ENCODE data around the gene TRH. TPM values are rescaled to one million over a fixed set of nuclear protein-coding genes. Genes with fewer than 3 reads are reported as not detected.

The TRH gene
- total and polyA plus RNA-seq, 2 experiments from 2014 or later: 0.27 TPM; not detected in 1

- no peaks in the 10 kb centered on the region for H3K36me3 ChIP-seq (replicated peaks; ENCODE audit: insufficient read depth, low read depth)
- no peaks in the 10 kb centered on the region for H3K9me3 ChIP-seq (ENCODE audit: low read depth)
- H3K4me2 ChIP-seq: no peak overlapping the region
- no peaks in the 10 kb centered on the region for H3K79me2 ChIP-seq
- WGBS (ENCODE audit: low lambda C conversion rate, missing lambda C conversion rate): 65% methylated on average over 5 of the region's 5 CpGs
- H3K27me3 ChIP-seq: no peaks in the 10 kb centered on the region
- no peak overlapping the region for H3K4me3 ChIP-seq
- H3K27ac ChIP-seq: no peak overlapping the region
- TF ChIP-seq EZH2 (IDR thresholded peaks at IDR 0.05; ENCODE audit: borderline replicate concordance) (no peak), EZH2phosphoT487 (IDR thresholded peaks at IDR 0.05; ENCODE audit: low read depth, severe bottlenecking, unreplicated experiment) (no peak)
- TF ChIP-seq, protein P1, sequence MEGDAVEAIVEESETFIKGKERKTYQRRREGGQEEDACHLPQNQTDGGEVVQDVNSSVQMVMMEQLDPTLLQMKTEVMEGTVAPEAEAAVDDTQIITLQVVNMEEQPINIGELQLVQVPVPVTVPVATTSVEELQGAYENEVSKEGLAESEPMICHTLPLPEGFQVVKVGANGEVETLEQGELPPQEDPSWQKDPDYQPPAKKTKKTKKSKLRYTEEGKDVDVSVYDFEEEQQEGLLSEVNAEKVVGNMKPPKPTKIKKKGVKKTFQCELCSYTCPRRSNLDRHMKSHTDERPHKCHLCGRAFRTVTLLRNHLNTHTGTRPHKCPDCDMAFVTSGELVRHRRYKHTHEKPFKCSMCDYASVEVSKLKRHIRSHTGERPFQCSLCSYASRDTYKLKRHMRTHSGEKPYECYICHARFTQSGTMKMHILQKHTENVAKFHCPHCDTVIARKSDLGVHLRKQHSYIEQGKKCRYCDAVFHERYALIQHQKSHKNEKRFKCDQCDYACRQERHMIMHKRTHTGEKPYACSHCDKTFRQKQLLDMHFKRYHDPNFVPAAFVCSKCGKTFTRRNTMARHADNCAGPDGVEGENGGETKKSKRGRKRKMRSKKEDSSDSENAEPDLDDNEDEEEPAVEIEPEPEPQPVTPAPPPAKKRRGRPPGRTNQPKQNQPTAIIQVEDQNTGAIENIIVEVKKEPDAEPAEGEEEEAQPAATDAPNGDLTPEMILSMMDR (IDR thresholded peaks at IDR 0.05; ENCODE audit: poor library complexity): no peak
- no peak for DNase-seq (ENCODE audit: low spot score)
- no peaks in the 10 kb centered on the region for H4K20me1 ChIP-seq (ENCODE audit: insufficient read depth, poor library complexity, severe bottlenecking)
- H3K9me2 ChIP-seq (replicated peaks; ENCODE audit: insufficient read depth): no peaks in the 10 kb centered on the region
- H3K4me1 ChIP-seq (ENCODE audit: insufficient read depth): no peaks in the 10 kb centered on the region
- H2AFZ ChIP-seq: no peak overlapping the region
These were observed 20.9 kb upstream of the TRH start for GRCh38 chr3:129953621-129954020.

DNA sequence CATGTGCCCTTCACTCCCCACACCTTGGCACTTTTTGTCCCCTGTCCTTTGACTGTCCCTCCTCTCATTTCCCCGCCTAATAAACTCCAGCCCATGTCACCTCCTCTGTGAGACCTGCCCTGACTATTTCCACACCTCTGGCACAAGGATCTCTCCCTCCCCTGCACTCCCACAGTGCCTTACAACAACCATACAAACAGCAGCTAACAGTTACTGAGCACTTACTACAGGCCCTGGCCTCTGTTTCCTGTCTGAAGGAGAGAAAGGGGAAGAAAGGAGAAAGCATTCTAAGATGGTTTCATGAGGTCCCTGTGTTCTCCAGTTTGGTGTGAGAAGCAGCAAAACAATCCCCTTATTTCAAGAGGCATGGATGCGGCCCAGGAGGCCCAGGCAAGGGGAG is 20.0 kb upstream of the TRH start:
- DNase-seq (ENCODE audit: low spot score): no peak
- WGBS (ENCODE audit: low lambda C conversion rate, missing lambda C conversion rate): 72% methylated on average over 2 of the region's 2 CpGs
- no peak overlapping the region for H2AFZ ChIP-seq
- H3K4me1 ChIP-seq (ENCODE audit: insufficient read depth): no peaks in the 10 kb centered on the region
- no peak overlapping the region for H3K4me3 ChIP-seq
- H3K79me2 ChIP-seq: no peaks in the 10 kb centered on the region
- H4K20me1 ChIP-seq (ENCODE audit: insufficient read depth, poor library complexity, severe bottlenecking): no peaks in the 10 kb centered on the region
- no peaks in the 10 kb centered on the region for H3K9me3 ChIP-seq (ENCODE audit: low read depth)
- no peaks in the 10 kb centered on the region for H3K36me3 ChIP-seq (replicated peaks; ENCODE audit: insufficient read depth, low read depth)
- no peak overlapping the region for H3K4me2 ChIP-seq
- no peak for TF ChIP-seq EZH2phosphoT487 (IDR thresholded peaks at IDR 0.05; ENCODE audit: low read depth, severe bottlenecking, unreplicated experiment)
- no peak for TF ChIP-seq EZH2 (IDR thresholded peaks at IDR 0.05; ENCODE audit: borderline replicate concordance)
- TF ChIP-seq, protein P1 (IDR thresholded peaks at IDR 0.05; ENCODE audit: poor library complexity): no peak
- H3K9me2 ChIP-seq (replicated peaks; ENCODE audit: insufficient read depth): no peaks in the 10 kb centered on the region
- H3K27ac ChIP-seq: no peak overlapping the region
- no peaks in the 10 kb centered on the region for H3K27me3 ChIP-seq

DNA sequence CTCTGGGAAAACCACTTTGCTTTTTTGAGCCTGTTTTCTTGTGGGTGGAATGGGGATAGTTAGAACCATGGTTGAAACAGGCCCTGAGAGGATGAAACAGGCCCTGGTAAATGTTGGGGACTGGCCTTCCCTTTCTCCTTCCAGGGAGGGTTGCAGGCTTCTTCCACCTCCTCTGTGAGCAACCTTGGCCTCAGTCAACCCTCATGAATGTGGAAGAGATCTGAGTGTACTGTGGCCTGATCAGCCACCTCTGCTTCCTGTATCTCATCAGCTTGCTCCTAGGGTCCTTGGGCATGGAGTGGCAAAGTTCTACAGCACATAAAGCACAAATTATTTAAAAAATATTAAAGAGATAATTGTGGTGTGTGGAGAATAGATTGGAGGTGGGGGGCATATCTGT is 17.6 kb upstream of the TRH start:
- H3K4me1 ChIP-seq (ENCODE audit: insufficient read depth): no peaks in the 10 kb centered on the region
- no peaks in the 10 kb centered on the region for H3K36me3 ChIP-seq (replicated peaks; ENCODE audit: insufficient read depth, low read depth)
- no peak overlapping the region for H3K27ac ChIP-seq
- DNase-seq (ENCODE audit: low spot score): no peak
- TF ChIP-seq EZH2phosphoT487 (IDR thresholded peaks at IDR 0.05; ENCODE audit: low read depth, severe bottlenecking, unreplicated experiment) (no peak), EZH2 (IDR thresholded peaks at IDR 0.05; ENCODE audit: borderline replicate concordance) (no peak)
- TF ChIP-seq, protein P1 (IDR thresholded peaks at IDR 0.05; ENCODE audit: poor library complexity): no peak
- H4K20me1 ChIP-seq (ENCODE audit: insufficient read depth, poor library complexity, severe bottlenecking): no peaks in the 10 kb centered on the region
- H3K4me2 ChIP-seq: no peak overlapping the region
- no peaks in the 10 kb centered on the region for H3K9me3 ChIP-seq (ENCODE audit: low read depth)
- H2AFZ ChIP-seq: no peak overlapping the region
- no peaks in the 10 kb centered on the region for H3K9me2 ChIP-seq (replicated peaks; ENCODE audit: insufficient read depth)
- no peaks in the 10 kb centered on the region for H3K79me2 ChIP-seq
- no peaks in the 10 kb centered on the region for H3K27me3 ChIP-seq
- H3K4me3 ChIP-seq: no peak overlapping the region

- no peaks in the 10 kb centered on the region for H3K79me2 ChIP-seq
- no peaks in the 10 kb centered on the region for H3K9me2 ChIP-seq (replicated peaks; ENCODE audit: insufficient read depth)
- 86% methylated on average over 6 of the region's 6 CpGs for WGBS (ENCODE audit: low lambda C conversion rate, missing lambda C conversion rate)
- no peaks in the 10 kb centered on the region for H3K36me3 ChIP-seq (replicated peaks; ENCODE audit: insufficient read depth, low read depth)
- no peaks in the 10 kb centered on the region for H3K9me3 ChIP-seq (ENCODE audit: low read depth)
- H3K4me2 ChIP-seq: no peak overlapping the region
- DNase-seq (ENCODE audit: low spot score): no peak
- no peaks in the 10 kb centered on the region for H4K20me1 ChIP-seq (ENCODE audit: insufficient read depth, poor library complexity, severe bottlenecking)
- H3K4me1 ChIP-seq (ENCODE audit: insufficient read depth): no peaks in the 10 kb centered on the region
- no peak overlapping the region for H3K27ac ChIP-seq
- H3K4me3 ChIP-seq: no peak overlapping the region
- no peaks in the 10 kb centered on the region for H3K27me3 ChIP-seq
- TF ChIP-seq, protein P1 (IDR thresholded peaks at IDR 0.05; ENCODE audit: poor library complexity): no peak
- no peak for TF ChIP-seq EZH2 (IDR thresholded peaks at IDR 0.05; ENCODE audit: borderline replicate concordance)
- no peak for TF ChIP-seq EZH2phosphoT487 (IDR thresholded peaks at IDR 0.05; ENCODE audit: low read depth, severe bottlenecking, unreplicated experiment)
- no peak overlapping the region for H2AFZ ChIP-seq
These were observed 15.8 kb upstream of the TRH start for GRCh38 chr3:129958755-129959154.

All from hepatocyte (in vitro differentiated cells).